Measurements from ENCODE around the gene NOP10. TPM values are rescaled to one million over a fixed set of nuclear protein-coding genes. Genes with fewer than 3 reads are reported as not detected.
"Not testable (repeated sequence)": the region's sequence is repeated elsewhere in the genome, so short reads cannot be mapped to it uniquely, and the experiment has no call there.

Gene NOP10
- 100 to 1,000 TPM; 217 to 313 TPM for total RNA-seq

GRCh38 chr15:34342737-34343575, at the start of gene NOP10, which contains the start of gene NUTM1:
TSS of gene NOP10 (minus strand) at chr15:34343136. CDS start at chr15:34343073, 63 bp downstream.
TSS of gene NUTM1 (plus strand) at chr15:34343315. CDS start at chr15:34343697, 382 bp downstream.
- Mint-ChIP-seq H3K4me3 (no peak within 1 kb of the TSS), H3K27me3 (no peaks in the 10 kb centered on the region), H3K9me3 (ENCODE audit: low read depth) (no peaks in the 10 kb centered on the region), H3K4me1 (peaks cover 30% of the 10 kb centered on the region), H3K36me3 (ENCODE audit: low read depth) (peaks cover 28% of the 10 kb centered on the region), H3K27ac (peak within 1 kb of the TSS; percentile 88)
- CTCF ChIA-PET = interaction anchor here (0.6 to 3.3 kb wide), 20 partner anchors 9 to 302 kb away, joined by 3 to 29 read pairs (median 4); partner anchors contain the start of genes EMC4 and LPCAT4
- intact Hi-C loops (cut with DNase I, micrococcal nuclease) = loop anchor here (1.0 to 5.0 kb wide), 8 partner anchors 24 to 624 kb away; partner anchors contain the start of genes LPCAT4 (in 2 of the 2), PGBD4 (in 2 of the 2), AQR (in 1 of the 2) and GOLGA8A (in 1 of the 2)
- POLR2A ChIA-PET = interaction anchor here (0.5 to 0.8 kb wide), 3 partner anchors 9 to 532 kb away, joined by 3 to 5 read pairs (median 3); no protein-coding TSS in a partner anchor
- ATAC-seq (peak; percentile 91), DNase-seq (peak; percentile 97)

GRCh38 chr15:34389594-34390086, 46.7 kb upstream of the NOP10 start:
- H3K4me3 Mint-ChIP-seq; H3K9me3 Mint-ChIP-seq (ENCODE audit: low read depth); H3K4me1 Mint-ChIP-seq; H3K27me3 Mint-ChIP-seq; H3K27ac Mint-ChIP-seq; ATAC-seq; H3K36me3 Mint-ChIP-seq (ENCODE audit: low read depth); POLR2A ChIA-PET; DNase-seq; CTCF ChIA-PET; intact Hi-C loops (cut with DNase I, micrococcal nuclease): not testable (repeated sequence)

GRCh38 chr15:34381829-34382521, 39.0 kb upstream of the NOP10 start:
- H3K27me3 Mint-ChIP-seq; H3K4me1 Mint-ChIP-seq; POLR2A ChIA-PET; intact Hi-C loops (cut with DNase I, micrococcal nuclease); ATAC-seq; DNase-seq; H3K4me3 Mint-ChIP-seq; H3K27ac Mint-ChIP-seq; H3K9me3 Mint-ChIP-seq (ENCODE audit: low read depth); H3K36me3 Mint-ChIP-seq (ENCODE audit: low read depth); CTCF ChIA-PET: not testable (repeated sequence)

GRCh38 chr15:34380491-34380890, 37.6 kb upstream of the NOP10 start:
- POLR2A ChIA-PET; H3K36me3 Mint-ChIP-seq (ENCODE audit: low read depth); H3K27ac Mint-ChIP-seq; H3K4me1 Mint-ChIP-seq; H3K9me3 Mint-ChIP-seq (ENCODE audit: low read depth); H3K27me3 Mint-ChIP-seq; H3K4me3 Mint-ChIP-seq; ATAC-seq; DNase-seq; intact Hi-C loops (cut with DNase I, micrococcal nuclease); CTCF ChIA-PET: not testable (repeated sequence)

GRCh38 chr15:34376856-34377255, 33.9 kb upstream of the NOP10 start:
- ATAC-seq (no peak), DNase-seq (no peak)
- Mint-ChIP-seq H3K36me3 (ENCODE audit: low read depth) (peaks cover 5% of the 10 kb centered on the region), H3K4me1 (no peaks in the 10 kb centered on the region), H3K27me3 (no peaks in the 10 kb centered on the region), H3K4me3 (no peak overlapping the region), H3K9me3 (ENCODE audit: low read depth) (no peaks in the 10 kb centered on the region), H3K27ac (no peak overlapping the region)
- intact Hi-C loops (cut with DNase I, micrococcal nuclease) = no loop called here
- ChIA-PET POLR2A (no interaction called here), CTCF (no interaction called here)

- ATAC-seq; H3K4me1 Mint-ChIP-seq; H3K4me3 Mint-ChIP-seq; H3K27me3 Mint-ChIP-seq; H3K27ac Mint-ChIP-seq; DNase-seq; intact Hi-C loops (cut with DNase I, micrococcal nuclease); H3K36me3 Mint-ChIP-seq (ENCODE audit: low read depth); H3K9me3 Mint-ChIP-seq (ENCODE audit: low read depth); POLR2A ChIA-PET: not testable (repeated sequence)
- CTCF ChIA-PET = interaction anchor here (0.9 kb wide), 1 partner anchor 8 kb away, joined by 3 read pairs; no protein-coding TSS in a partner anchor
These were observed 32.6 kb upstream of the NOP10 start for GRCh38 chr15:34375541-34375940.

- H3K9me3 Mint-ChIP-seq (ENCODE audit: low read depth) = no peaks in the 10 kb centered on the region
- ATAC-seq = no peak
- peaks cover 2% of the 10 kb centered on the region for H3K36me3 Mint-ChIP-seq (ENCODE audit: low read depth)
- CTCF ChIA-PET = no interaction called here
- H3K4me3 Mint-ChIP-seq = no peak overlapping the region
- POLR2A ChIA-PET = no interaction called here
- intact Hi-C loops (cut with DNase I, micrococcal nuclease) = no loop called here
- peaks cover 8% of the 10 kb centered on the region for H3K4me1 Mint-ChIP-seq
- DNase-seq = no peak
- H3K27me3 Mint-ChIP-seq = no peaks in the 10 kb centered on the region
- H3K27ac Mint-ChIP-seq = no peak overlapping the region
These were observed 31.9 kb upstream of the NOP10 start for GRCh38 chr15:34374816-34375215.

- POLR2A ChIA-PET = no interaction called here
- Mint-ChIP-seq H3K36me3 (ENCODE audit: low read depth) (no peaks in the 10 kb centered on the region), H3K4me1 (peaks cover 13% of the 10 kb centered on the region)
These were observed 31.0 kb upstream of the NOP10 start for GRCh38 chr15:34373951-34374350.

GRCh38 chr15:34370643-34371042, 27.7 kb upstream of the NOP10 start:
- Mint-ChIP-seq H3K27me3 (no peaks in the 10 kb centered on the region), H3K4me3 (no peak overlapping the region), H3K36me3 (ENCODE audit: low read depth) (no peaks in the 10 kb centered on the region), H3K9me3 (ENCODE audit: low read depth) (no peaks in the 10 kb centered on the region), H3K27ac (no peak overlapping the region), H3K4me1 (peaks cover 26% of the 10 kb centered on the region)
- DNase-seq (no peak), ATAC-seq (no peak)
- ChIA-PET POLR2A (no interaction called here), CTCF (no interaction called here)
- intact Hi-C loops (cut with DNase I, micrococcal nuclease) = no loop called here

More at GRCh38 chr15:34373951-34374350, 31.0 kb upstream of the NOP10 start:
- no peak overlapping the region for H3K27ac Mint-ChIP-seq
- intact Hi-C loops (cut with DNase I, micrococcal nuclease) = no loop called here
- CTCF ChIA-PET = no interaction called here
- no peak for ATAC-seq
- no peak for DNase-seq
- H3K4me3 Mint-ChIP-seq = no peak overlapping the region
- H3K27me3 Mint-ChIP-seq = no peaks in the 10 kb centered on the region
- H3K9me3 Mint-ChIP-seq (ENCODE audit: low read depth) = no peaks in the 10 kb centered on the region

- H3K27me3 Mint-ChIP-seq = no peaks in the 10 kb centered on the region
- POLR2A ChIA-PET = no interaction called here
- no peaks in the 10 kb centered on the region for H3K36me3 Mint-ChIP-seq (ENCODE audit: low read depth)
- H3K9me3 Mint-ChIP-seq (ENCODE audit: low read depth) = no peaks in the 10 kb centered on the region
- no peak overlapping the region for H3K4me3 Mint-ChIP-seq
- DNase-seq (no peak), ATAC-seq (no peak)
- intact Hi-C loops (cut with DNase I, micrococcal nuclease) = no loop called here
- CTCF ChIA-PET = no interaction called here
- no peak overlapping the region for H3K27ac Mint-ChIP-seq
- peaks cover 31% of the 10 kb centered on the region for H3K4me1 Mint-ChIP-seq
These were observed 27.2 kb upstream of the NOP10 start for GRCh38 chr15:34370129-34370528.

All from activated CD4-positive, alpha-beta T cell treated with anti-CD3 and anti-CD28 coated beads for 36 hours (primary cell).